Activated effector memory CD4-positive, alpha-beta T cell treated with anti-CD3 and anti-CD28 coated beads, Interleukin-2, amount 50 U/mL, for 16 hours (primary cell): ENCODE measurements around the gene RELN.

Source experiments
- DNase-seq: peaks from one replicate; pipeline ENCODE4 v3.0.0-alpha.2; 2020

Gene RELN

GRCh38 chr7:103989785-103990767, 618 bp upstream of the RELN start:
- DNase-seq = no peak

DNA sequence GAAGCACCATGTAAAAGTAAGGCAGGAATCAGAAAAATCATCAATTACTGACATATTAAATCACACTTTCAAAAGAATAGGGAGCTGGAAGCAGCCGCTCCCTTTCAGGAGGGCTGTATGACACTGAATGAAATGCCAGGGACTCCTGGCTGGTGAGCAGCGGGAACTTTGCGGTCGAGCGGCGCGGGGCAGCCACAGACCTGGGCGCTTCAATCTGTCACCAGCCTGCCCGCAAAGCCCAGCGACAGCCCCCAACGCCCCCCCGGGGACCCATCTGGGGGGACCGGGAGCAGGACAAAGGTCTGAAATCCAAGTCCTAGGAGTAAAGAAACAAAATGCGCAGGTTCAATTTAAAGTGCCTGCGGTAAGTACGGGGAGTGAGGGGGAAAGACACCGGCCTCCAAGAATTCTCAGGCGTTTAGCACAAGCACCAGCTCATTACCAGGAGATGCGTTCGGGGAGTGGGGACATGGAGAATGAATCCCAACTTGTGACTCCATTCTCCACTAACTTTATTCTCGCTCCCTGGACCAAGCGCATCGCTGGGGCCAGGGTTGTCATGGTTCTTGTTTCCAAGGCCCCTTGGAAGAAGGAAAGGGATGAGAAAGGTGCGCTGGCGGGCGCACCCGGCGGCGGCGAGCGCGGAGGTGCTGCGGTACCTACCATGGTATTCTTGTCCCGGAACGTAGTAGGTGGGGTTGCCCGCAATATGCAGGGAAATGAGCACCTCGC, 824 bp downstream of the RELN start:
- no peak for DNase-seq

GRCh38 chr7:103987451-103987850, 2.0 kb downstream of the RELN start:
- DNase-seq = no peak

GRCh38 chr7:103985565-103986126, 3.8 kb downstream of the RELN start:
- DNase-seq = no peak

DNA sequence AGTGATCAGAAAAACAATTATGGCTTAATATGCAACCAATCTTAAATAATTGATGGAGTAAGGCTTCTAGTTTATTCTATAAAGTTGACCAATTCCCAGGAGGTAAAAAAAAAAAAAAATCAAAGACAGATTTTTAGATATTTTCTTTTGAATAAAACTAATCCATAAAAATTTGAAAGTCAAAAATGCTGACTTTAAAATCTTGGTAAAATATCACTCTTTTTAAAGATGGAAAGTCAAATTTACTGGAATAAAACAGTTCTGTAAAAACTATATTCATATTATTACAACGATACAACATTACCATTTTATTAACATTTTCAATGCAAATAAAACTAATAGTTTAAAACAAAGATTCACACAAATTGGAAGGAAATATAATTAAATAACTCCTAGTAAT, 5.4 kb downstream of the RELN start:
- no peak for DNase-seq

GRCh38 chr7:103983201-103983977, 6.1 kb downstream of the RELN start:
- DNase-seq = no peak

GRCh38 chr7:103981003-103981423, 8.4 kb downstream of the RELN start:
- DNase-seq = no peak

DNA sequence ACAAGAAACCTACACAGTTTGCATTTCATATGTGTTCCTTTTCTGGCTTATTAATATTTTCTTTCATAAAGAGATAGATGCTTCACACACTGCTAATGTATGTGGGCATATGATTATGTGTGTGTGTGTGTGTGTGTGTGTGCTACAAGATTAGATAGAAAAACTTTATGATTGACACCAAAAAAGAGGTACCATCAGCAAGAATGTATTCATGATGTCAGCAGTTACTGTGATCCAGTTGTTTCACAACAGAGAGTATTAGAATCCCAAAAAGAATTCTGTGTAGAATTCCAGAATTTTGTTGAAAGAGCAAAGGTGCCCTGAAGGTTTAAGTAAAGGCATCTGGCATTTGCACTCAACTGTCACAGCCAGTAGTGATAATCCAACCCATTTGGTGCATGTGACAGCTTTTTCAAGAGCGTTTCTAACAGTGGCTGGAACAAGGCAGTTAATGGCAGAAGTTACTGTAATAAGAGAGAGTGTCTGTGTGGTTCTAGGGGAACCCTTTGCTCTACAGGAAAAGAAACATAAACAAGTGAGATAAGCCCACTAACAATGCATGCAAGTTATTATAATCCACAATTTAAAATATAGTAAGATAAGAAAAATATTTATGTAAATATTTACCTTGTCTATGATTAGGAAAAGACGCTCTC, 16.6 kb downstream of the RELN start:
- no peak for DNase-seq

DNA sequence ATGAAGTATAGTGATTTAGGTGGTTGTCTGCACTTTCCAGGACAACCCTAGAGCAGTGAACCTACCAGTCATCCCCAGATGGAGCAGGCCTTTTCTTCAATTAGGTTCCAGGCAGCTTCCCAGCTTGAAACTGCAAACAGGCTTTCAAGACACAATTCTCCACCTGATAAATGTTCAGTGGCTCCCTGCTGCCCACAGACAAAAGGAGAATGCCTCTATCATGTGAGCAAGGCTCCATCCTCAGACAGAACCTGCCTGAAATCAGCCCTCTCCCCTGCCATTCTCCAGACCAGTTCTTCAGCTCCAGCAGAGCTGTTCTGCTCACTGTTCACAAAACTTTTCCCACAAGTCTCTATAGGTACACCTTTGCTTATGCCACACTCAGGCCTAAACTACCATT, 22.1 kb downstream of the RELN start:
- DNase-seq = no peak

GRCh38 chr7:103966593-103967277, 22.7 kb downstream of the RELN start:
- no peak for DNase-seq

- DNase-seq = no peak
Measured at GRCh38 chr7:103964269-103964668, 25.2 kb downstream of the RELN start.

DNA sequence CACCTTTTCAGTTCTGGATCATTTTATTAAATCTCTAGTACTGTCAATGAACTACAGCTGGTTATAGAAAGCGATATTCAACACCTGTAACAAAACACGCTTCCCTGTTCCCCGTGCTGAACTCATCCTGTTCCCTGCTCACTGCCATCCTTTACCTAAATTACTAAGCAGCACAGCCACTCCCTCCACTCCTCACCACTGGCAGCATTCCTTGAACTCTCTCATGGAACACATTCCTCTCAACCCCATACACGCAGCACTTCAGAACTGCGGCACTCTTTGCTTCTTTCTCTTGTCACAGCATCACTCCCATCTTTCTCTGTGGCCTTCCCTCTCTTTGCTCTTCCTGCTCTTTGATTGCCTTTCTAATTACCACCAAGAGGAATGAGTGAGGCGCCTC, 27.4 kb downstream of the RELN start:
- DNase-seq = no peak

- DNase-seq = no peak
Measured at GRCh38 chr7:103958284-103958818, 31.1 kb downstream of the RELN start.

- DNase-seq = no peak
Measured at GRCh38 chr7:103955985-103956384, 33.5 kb downstream of the RELN start.

DNA sequence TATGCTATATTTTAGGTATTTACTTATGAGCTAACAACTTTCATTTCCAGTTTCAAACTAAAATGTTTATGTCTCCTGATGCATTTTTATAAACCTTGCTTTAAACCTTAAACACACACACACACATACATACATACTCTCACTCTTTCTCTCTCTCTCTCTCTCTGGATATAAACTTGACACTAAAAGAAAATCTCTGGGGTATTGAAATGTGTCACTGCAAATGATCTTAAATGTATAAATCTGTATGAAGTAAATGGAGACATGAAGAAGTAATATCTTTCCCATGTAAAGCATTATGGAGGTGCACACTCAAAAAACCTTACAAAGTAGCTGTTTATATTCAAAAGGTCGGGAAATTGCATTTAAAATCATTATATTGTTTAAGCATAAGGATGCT, 37.0 kb downstream of the RELN start:
- no peak for DNase-seq

DNA sequence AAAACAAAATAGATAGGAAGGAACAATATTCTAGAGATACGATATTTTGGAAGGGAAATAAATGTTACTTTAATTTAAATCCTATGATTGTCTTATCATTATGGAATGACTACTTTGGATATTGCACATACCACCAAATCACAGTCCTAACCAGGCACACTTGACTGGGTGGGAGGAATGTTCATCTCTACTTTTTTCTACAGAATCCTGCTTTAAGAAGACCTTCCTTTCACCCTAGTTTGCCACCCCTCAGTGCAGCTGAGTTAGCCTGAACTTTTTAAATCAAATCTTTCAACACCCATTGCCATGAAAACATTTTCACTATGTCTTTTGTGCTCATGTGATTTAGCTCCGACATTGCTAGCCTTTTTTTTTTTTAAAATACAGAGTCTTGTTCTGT, 38.1 kb downstream of the RELN start:
- DNase-seq = no peak

DNA sequence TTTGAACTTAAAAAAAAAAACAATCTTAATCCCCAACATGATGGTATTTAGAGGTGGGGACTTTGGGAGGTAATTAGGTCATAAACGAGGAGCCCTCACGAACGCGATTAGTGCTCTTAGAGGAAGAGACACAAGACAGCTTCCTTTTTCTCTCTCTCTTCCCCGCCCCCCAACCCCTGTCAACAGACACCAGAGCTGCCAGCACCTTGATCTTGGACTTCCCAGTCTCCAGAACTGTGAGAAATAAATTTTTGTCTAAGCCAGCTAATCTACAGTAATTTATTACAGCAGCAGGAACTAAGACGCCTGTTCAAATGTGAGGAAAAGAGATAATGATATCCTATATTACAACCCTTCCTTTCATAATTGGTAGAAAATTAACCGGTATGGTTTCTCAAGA, 40.1 kb downstream of the RELN start:
- DNase-seq = no peak

GRCh38 chr7:103947026-103947655, 42.3 kb downstream of the RELN start:
- no peak for DNase-seq

GRCh38 chr7:103944230-103944900, 45.1 kb downstream of the RELN start:
- no peak for DNase-seq

- DNase-seq = no peak
Measured at GRCh38 chr7:103941976-103942375, 47.5 kb downstream of the RELN start.
